HepG2 (cell line): Measurements from ENCODE around the gene CMTM2. TPM values are rescaled to one million over a fixed set of nuclear protein-coding genes. Genes with fewer than 3 reads are reported as not detected.

Source experiments
- ATAC-seq: fragments of 200-7000 bp; cut with Tn5 transposase; 3 replicates; pipeline ENCODE4 v1.9.1; 2020; ENCODE audit warnings: mild to moderate bottlenecking, moderate library complexity
- BruUV-seq: library from RNA; stranded (reverse); fragments of 400-500 nt; replicated peaks from 2 replicates; lab custom pipeline; 2021; lab: Mats Ljungman, UMichigan
- CTCF ChIA-PET: fragments of 300-600 bp; formaldehyde crosslinking; extraction: SDS; loops from one replicate; lab custom pipeline; 2021; ENCODE audit warnings: low total read pairs, inconsistent platforms, low intra/inter-chr PET ratio; lab: Yijun Ruan, JAX
- POLR2A ChIA-PET: fragments of 350-600 bp; sonication (Branson Sonifier 250); formaldehyde crosslinking; loops from one replicate; lab custom pipeline; 2020; ENCODE audit warnings: antibody characterized with exemption, inconsistent platforms; lab: Yijun Ruan, JAX
- DNase-seq: peaks from one replicate; pipeline ENCODE4 v3.0.0-alpha.2; 2015; ENCODE audit warnings: low spot score
- FAIRE-seq: peaks from 3 replicates; lab custom pipeline; 2011; peaks lifted over from hg19 to GRCh38; lab: Jason Lieb, UNC
- H2AFZ ChIP-seq: one replicate; pipeline ENCODE4 v1.6.1; 2011; ENCODE audit warnings: low read length, inconsistent platforms
- H3K27ac ChIP-seq: fragments of 300-600 bp; 3 replicates; pipeline ENCODE4 v1.8.0; 2011; ENCODE audit warnings: mixed run types, mild to moderate bottlenecking, mixed read lengths, low read length, inconsistent platforms; ENCODE audit not compliant: insufficient read depth; ENCODE audit errors: extremely low read length
- H3K27me3 ChIP-seq, 2 experiments: fragments of 200-600 bp in 1 of 2; 2 replicates in 1 of 2; 3 replicates in 1 of 2; pipeline versions ENCODE4 v1.6.0 to v1.8.0; 2011; ENCODE audit warnings: low read length in 2 of 2, mild to moderate bottlenecking in 2 of 2, moderate library complexity in 2 of 2, inconsistent platforms in 1 of 2; ENCODE audit not compliant: insufficient read depth in 2 of 2, control insufficient read depth in 1 of 2
- H3K36me3 ChIP-seq, 2 experiments: fragments of 200-600 bp in 1 of 2; replicated peaks in 1 of 2; 2 replicates in 1 of 2; 3 replicates in 1 of 2; pipeline versions ENCODE4 v1.5.1 to v1.8.0; 2011; ENCODE audit warnings: low read length in 2 of 2, inconsistent platforms in 1 of 2; ENCODE audit not compliant: insufficient read depth in 2 of 2, control insufficient read depth in 1 of 2
- H3K4me1 ChIP-seq: 2 replicates; pipeline ENCODE4 v1.5.1; 2012; ENCODE audit warnings: low read length, inconsistent platforms; ENCODE audit not compliant: insufficient read depth
- H3K4me2 ChIP-seq: 2 replicates; pipeline ENCODE4 v1.6.0; 2011; ENCODE audit warnings: low read depth, low read length, inconsistent platforms
- H3K4me3 ChIP-seq, 3 experiments: fragments of 200-600 bp in 1 of 3; sonication (generic), shearing (Covaris generic) in 1 of 3; replicated peaks in 1 of 3; 2 replicates each; pipeline ENCODE4 v1.5.1; 2011 to 2016; ENCODE audit warnings: low read length in 3 of 3, inconsistent platforms in 2 of 3, low read depth in 2 of 3, mild to moderate bottlenecking in 2 of 3, control low read depth in 1 of 3, mixed read lengths in 1 of 3; ENCODE audit not compliant: insufficient read depth in 1 of 3
- H3K79me2 ChIP-seq: one replicate; pipeline ENCODE4 v1.6.1; 2011; ENCODE audit warnings: low read length, inconsistent platforms; ENCODE audit not compliant: insufficient read depth
- H3K9ac ChIP-seq: 2 replicates; pipeline ENCODE4 v1.6.0; 2011; ENCODE audit warnings: mild to moderate bottlenecking, low read depth, low read length, inconsistent platforms; ENCODE audit not compliant: insufficient read depth
- H3K9me3 ChIP-seq: 2 replicates; pipeline ENCODE4 v1.5.1; 2012; ENCODE audit warnings: mild to moderate bottlenecking, low read length
- H4K20me1 ChIP-seq: 2 replicates; pipeline ENCODE4 v1.6.0; 2011; ENCODE audit warnings: inconsistent platforms, mild to moderate bottlenecking, low read length, moderate library complexity; ENCODE audit not compliant: insufficient read depth
- BRF2 ChIP-seq: sonication (generic); formaldehyde crosslinking; IDR thresholded peaks from 2 replicates; pipeline ENCODE4 v1.8.1; 2022; ENCODE audit warnings: mild to moderate bottlenecking, missing genetic modification reagents
- LCORL ChIP-seq, 2 experiments: fragments of 450-650 bp in 1 of 2; sonication (generic) in 1 of 2; formaldehyde crosslinking in 1 of 2; IDR thresholded peaks; 2 replicates each; pipeline versions ENCODE4 v1.5.0 to v1.6.1; 2017 to 2020; ENCODE audit warnings: antibody characterized with exemption in 1 of 2, missing genetic modification reagents in 1 of 2
- LRRFIP1 ChIP-seq: sonication (generic); formaldehyde crosslinking; conservative IDR thresholded peaks from 2 replicates; pipeline ENCODE4 v1.4.0; 2020; ENCODE audit warnings: missing genetic modification reagents
- PATZ1 ChIP-seq: sonication (generic); formaldehyde crosslinking; IDR thresholded peaks from 2 replicates; pipeline ENCODE4 v1.4.0; 2020; ENCODE audit warnings: missing genetic modification reagents
- PPARG ChIP-seq: conservative IDR thresholded peaks from 2 replicates; pipeline ENCODE4 v1.6.1; 2016; ENCODE audit warnings: missing biosample characterization, missing genetic modification reagents
- SNAPC4 ChIP-seq: sonication (generic); formaldehyde crosslinking; IDR thresholded peaks from 2 replicates; pipeline ENCODE4 v1.4.0; 2020; ENCODE audit warnings: mild to moderate bottlenecking, missing genetic modification reagents
- SP140L ChIP-seq: sonication (generic); formaldehyde crosslinking; IDR thresholded peaks from 2 replicates; pipeline ENCODE4 v1.4.0; 2020; ENCODE audit warnings: missing genetic modification reagents, borderline replicate concordance
- ZBTB3 ChIP-seq: sonication (generic); formaldehyde crosslinking; IDR thresholded peaks from 2 replicates; pipeline ENCODE4 v1.4.0; 2020; ENCODE audit warnings: low read depth, mild to moderate bottlenecking, moderate library complexity, missing genetic modification reagents, borderline replicate concordance
- ZFP36 ChIP-seq: fragments of 150-350 bp; IDR thresholded peaks from 2 replicates; pipeline ENCODE4 v1.6.1; 2018; ENCODE audit warnings: borderline replicate concordance, low read length, low read depth; ENCODE audit not compliant: partially characterized antibody
- WGBS: methylation state at CpG from one replicate; pipeline ENCODE4 v1.1.6; 2017; ENCODE audit warnings: low lambda C conversion rate; 5-methylcytosine and 5-hydroxymethylcytosine counted together
- in situ Hi-C: cut with HindIII; loops from 2 replicates; pipeline ENCODE4 v1.10.0; 2017; ENCODE audit warnings: low pct_unique_long_range_greater_than_20kb; ENCODE audit not compliant: extremely low pct_ligation_motif_present
- intact Hi-C: fragments of 100-400 bp; cut with micrococcal nuclease; formaldehyde crosslinking; loops from one replicate; pipeline ENCODE4 v1.10.0; 2022; ENCODE audit not compliant: unreplicated experiment
- polyA plus RNA-seq, 8 experiments: library from polyadenylated mRNA; depleted of rRNA in 3 of 8; stranded (reverse) in 7 of 8; unstranded in 1 of 8; fragments of >200 nt; fragmentation: Illumina TruSeq in 4 of 8; extraction: Trizol in 4 of 8; gene quantifications; 2 replicates each; pipeline versions ENCODE4 v1.2.1 to v1.2.3, GENCODE V29; 2011 to 2016; ENCODE audit warnings: low read depth in 4 of 8, missing spikeins in 1 of 8, mixed read lengths in 1 of 8; ENCODE audit not compliant: insufficient read depth in 1 of 8
- total RNA-seq, 5 experiments: library from RNA; depleted of rRNA; stranded (reverse); fragments of >200 nt; fragmentation: Illumina TruSeq; extraction: Trizol; gene quantifications; 2 replicates each; pipeline ENCODE4 v1.2.3, GENCODE V29; 2016; ENCODE audit warnings: low read depth in 1 of 5

The CMTM2 gene
- total and polyA plus RNA-seq, 2 of the 13 experiments (the other 11 are each of a cell fraction or from before 2014, with no cell fraction given): not detected

GRCh38 chr16:66562409-66562808 is 16.9 kb upstream of the CMTM2 start (continued):
- no peak for TF ChIP-seq LCORL (IDR thresholded peaks at IDR 0.05)
- TF ChIP-seq LCORL (CRISPR knock-in tag; IDR thresholded peaks at IDR 0.05): no peak
- no peak for TF ChIP-seq ZBTB3 (CRISPR knock-in tag)
- no peak for TF ChIP-seq BRF2 (CRISPR knock-in tag)
- no peak for TF ChIP-seq PATZ1
- no peak for TF ChIP-seq ZFP36
- TF ChIP-seq SP140L (CRISPR knock-in tag): no peak

GRCh38 chr16:66562986-66563385 is 16.3 kb upstream of the CMTM2 start:
- peaks cover 8 to 47% of the 10 kb centered on the region in 2 experiments; a peak in 4 of 5 replicates for H3K36me3 ChIP-seq
- H4K20me1 ChIP-seq: 0 out of 2 replicates have a peak, but pooled peaks cover 2% of the 10 kb centered on the region
- H3K4me2 ChIP-seq: no peak overlapping the region
- WGBS: 100% methylated on average over 2 of the region's 2 CpGs
- H3K9ac ChIP-seq: no peak overlapping the region
- no peaks in the 10 kb centered on the region for H3K27me3 ChIP-seq
- intact Hi-C loops: no loop called here
- FAIRE-seq: no peak
- no TSS peak for BruUV-seq
- H3K79me2 ChIP-seq: peaks cover 3% of the 10 kb centered on the region
- in situ Hi-C loops: no loop called here
- no peak for ATAC-seq
- no peak overlapping the region for H3K27ac ChIP-seq
- TF ChIP-seq PPARG (CRISPR knock-in tag) (no peak), LRRFIP1 (CRISPR knock-in tag) (no peak), SNAPC4 (CRISPR knock-in tag) (no peak)
- H2AFZ ChIP-seq: no peak overlapping the region
- no peaks in the 10 kb centered on the region for H3K9me3 ChIP-seq
- H3K4me3 ChIP-seq: no peak overlapping the region
- no peak for DNase-seq
- CTCF ChIA-PET: interaction anchor here (1.5 kb wide), 1 partner anchor 42 kb away, joined by 5 read pairs; no protein-coding TSS in a partner anchor
- POLR2A ChIA-PET: interaction anchor here (2.9 kb wide), 1 partner anchor 10 kb away, joined by 18 read pairs; the partner anchor contains the start of gene CKLF
- peaks cover 8% of the 10 kb centered on the region for H3K4me1 ChIP-seq
